Measurements from ENCODE around the gene CYLD. TPM values are rescaled to one million over a fixed set of nuclear protein-coding genes. Genes with fewer than 3 reads are reported as not detected.
A peak's percentile ranks its signal among the peaks of the same experiment; 100 is the strongest.

The CYLD gene
- total and polyA plus RNA-seq, 2 of the 4 experiments (the other 2 are of a cell fraction), result 16.2 to 37.3 TPM

DNA sequence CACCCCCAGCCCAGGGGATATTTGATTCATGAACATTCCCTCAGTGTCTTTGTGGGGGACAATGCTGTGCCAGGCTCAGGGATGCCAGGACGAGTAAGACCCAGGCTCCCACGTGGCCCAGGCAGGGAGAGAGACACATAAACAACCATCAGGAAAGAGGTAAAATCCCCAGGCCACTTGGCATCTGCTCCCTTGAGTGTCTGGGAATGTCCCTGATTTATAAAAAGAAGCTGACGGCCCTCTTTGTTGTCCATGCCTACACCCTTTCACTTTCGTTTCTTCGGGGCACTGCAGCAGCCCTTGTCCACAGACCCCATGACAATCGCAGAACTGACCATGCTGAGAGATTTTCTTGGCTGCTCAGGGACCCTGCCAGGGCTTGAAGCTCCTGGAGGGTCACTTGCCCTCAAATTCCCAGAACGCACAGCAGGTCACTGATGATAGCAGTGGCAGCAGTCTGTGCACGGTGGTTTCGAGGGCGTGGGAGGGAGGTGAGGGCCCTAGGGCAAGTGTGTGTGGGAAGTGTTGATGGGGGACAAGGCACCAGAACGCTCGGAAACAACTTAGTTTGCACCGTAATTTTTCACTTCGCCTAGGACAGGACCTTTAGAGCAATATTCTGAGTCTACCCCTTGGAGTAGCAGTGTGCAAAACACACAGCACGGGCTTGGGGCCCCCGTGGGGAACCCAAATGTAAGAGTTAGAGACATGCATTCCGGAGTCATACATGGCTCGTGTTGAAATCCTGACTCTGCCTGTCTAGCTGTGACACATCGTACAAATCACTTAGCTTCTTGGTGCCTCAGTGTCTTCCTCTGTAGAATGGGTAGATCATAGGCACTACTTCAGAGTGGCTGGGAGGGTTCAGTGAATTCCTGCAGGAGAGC lies 43.8 kb upstream of the CYLD start:
- peak overlapping the region; percentile 63; the same call in 1 of the 2 replicates for H3K14ac ChIP-seq (replicated peaks; ENCODE audit: low read depth, low read length)
- H3K27ac ChIP-seq (ENCODE audit: insufficient read depth, low read length), result no peak overlapping the region
- no peaks in the 10 kb centered on the region for H3K9me1 ChIP-seq (ENCODE audit: insufficient read depth, low read length)
- peak overlapping the region; percentile 29 for H3K4me3 ChIP-seq (ENCODE audit: insufficient read depth, low read depth, low read length)
- H3K79me1 ChIP-seq (ENCODE audit: low read depth in 1 of 2, low read length in 2 of 2), result no peaks in the 10 kb centered on the region
- no peak overlapping the region for H3K9ac ChIP-seq (ENCODE audit: low read depth, low read length)
- H3K36me3 ChIP-seq (ENCODE audit: control insufficient read depth, insufficient read depth, low read length), result no peaks in the 10 kb centered on the region
- peak overlapping the region; percentile 70 for H2BK120ac ChIP-seq (ENCODE audit: low read depth, low read length)
- TF ChIP-seq POLR2A (IDR thresholded peaks at IDR 0.05; ENCODE audit: low read depth, low read length) (no peak), FOS (IDR thresholded peaks at IDR 0.05; ENCODE audit: low read depth, low read length) (no peak), MAFK (IDR thresholded peaks at IDR 0.05; ENCODE audit: low read depth, low read length) (no peak), RAD21 (IDR thresholded peaks at IDR 0.05; ENCODE audit: low read length) (no peak), BHLHE40 (IDR thresholded peaks at IDR 0.05; ENCODE audit: low read depth, low read length) (no peak), SMC3 (IDR thresholded peaks at IDR 0.05; ENCODE audit: low read depth, low read length) (no peak), MXI1 (IDR thresholded peaks at IDR 0.05; ENCODE audit: borderline replicate concordance, low read depth, low read length) (no peak), CHD1 (IDR thresholded peaks at IDR 0.05; ENCODE audit: low read depth, low read length) (no peak)
- TF ChIP-seq, protein P1, sequence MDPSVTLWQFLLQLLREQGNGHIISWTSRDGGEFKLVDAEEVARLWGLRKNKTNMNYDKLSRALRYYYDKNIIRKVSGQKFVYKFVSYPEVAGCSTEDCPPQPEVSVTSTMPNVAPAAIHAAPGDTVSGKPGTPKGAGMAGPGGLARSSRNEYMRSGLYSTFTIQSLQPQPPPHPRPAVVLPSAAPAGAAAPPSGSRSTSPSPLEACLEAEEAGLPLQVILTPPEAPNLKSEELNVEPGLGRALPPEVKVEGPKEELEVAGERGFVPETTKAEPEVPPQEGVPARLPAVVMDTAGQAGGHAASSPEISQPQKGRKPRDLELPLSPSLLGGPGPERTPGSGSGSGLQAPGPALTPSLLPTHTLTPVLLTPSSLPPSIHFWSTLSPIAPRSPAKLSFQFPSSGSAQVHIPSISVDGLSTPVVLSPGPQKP (IDR thresholded peaks at IDR 0.05; ENCODE audit: borderline replicate concordance, low read depth, low read length), result no peak
- TF ChIP-seq, protein P2, sequence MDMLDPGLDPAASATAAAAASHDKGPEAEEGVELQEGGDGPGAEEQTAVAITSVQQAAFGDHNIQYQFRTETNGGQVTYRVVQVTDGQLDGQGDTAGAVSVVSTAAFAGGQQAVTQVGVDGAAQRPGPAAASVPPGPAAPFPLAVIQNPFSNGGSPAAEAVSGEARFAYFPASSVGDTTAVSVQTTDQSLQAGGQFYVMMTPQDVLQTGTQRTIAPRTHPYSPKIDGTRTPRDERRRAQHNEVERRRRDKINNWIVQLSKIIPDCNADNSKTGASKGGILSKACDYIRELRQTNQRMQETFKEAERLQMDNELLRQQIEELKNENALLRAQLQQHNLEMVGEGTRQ (IDR thresholded peaks at IDR 0.05; ENCODE audit: low read depth, low read length), result no peak; the same call in 1 of the 2 replicates
- dilution Hi-C loops (cut with HindIII; ENCODE audit: low sequenced_read_pairs, unreplicated experiment) (no loop called here), intact Hi-C loops (cut with micrococcal nuclease) (no loop called here), in situ Hi-C loops (cut with MboI; ENCODE audit: low sequenced_read_pairs) (no loop called here)
- ChIA-PET POLR2A (ENCODE audit: unreplicated experiment) (no interaction called here), CTCF (interaction anchor here (1.4 kb wide), 1 partner anchor 33 kb away, joined by 3 read pairs; no protein-coding TSS in a partner anchor)
- no peak overlapping the region for H2BK15ac ChIP-seq (ENCODE audit: low read depth, low read length)
- no peak overlapping the region for H3K23ac ChIP-seq (ENCODE audit: low read depth, low read length)
- no peak overlapping the region for H3K56ac ChIP-seq (ENCODE audit: extremely low read depth, insufficient read depth, low read length)
- BruUV-seq (replicated peaks), result no TSS peak
- no peak overlapping the region for H2BK5ac ChIP-seq (ENCODE audit: low read depth, low read length, poor library complexity, severe bottlenecking)
- H2AFZ ChIP-seq (replicated peaks; ENCODE audit: low read length, poor library complexity), result peak overlapping the region; percentile 94
- peaks cover 10% of the 10 kb centered on the region for H3K27me3 ChIP-seq (ENCODE audit: control insufficient read depth, insufficient read depth, low read length)
- peak overlapping the region; percentile 38 for H2AK9ac ChIP-seq (replicated peaks; ENCODE audit: low read depth, low read length, poor library complexity)
- H3K4me2 ChIP-seq (ENCODE audit: low read depth, low read length), result peak overlapping the region; percentile 66
- H4K91ac ChIP-seq (ENCODE audit: insufficient read depth, low read depth, low read length), result no peak overlapping the region
- WGBS, 2 experiments (ENCODE audit: extremely low coverage in 2 of 2, insufficient read length in 1 of 2), result 43% methylated on average over 4 of the region's 19 CpGs; no CpG with 5 or more reads in 1 of the 2 experiments
- DNase-seq (peak; percentile 46), ATAC-seq (ENCODE audit: low read depth) (peak; percentile 51)
- no peaks in the 10 kb centered on the region for H3K9me3 ChIP-seq (ENCODE audit: control insufficient read depth, insufficient read depth, low read length)
- peak overlapping the region; percentile 53; the same call in 1 of the 2 replicates for H4K5ac ChIP-seq (ENCODE audit: low read depth, low read length)
- H3K18ac ChIP-seq (ENCODE audit: low read depth, low read length), result no peak overlapping the region; the same call in 1 of the 2 replicates
- no peaks in the 10 kb centered on the region for H3K4me1 ChIP-seq (ENCODE audit: control insufficient read depth, insufficient read depth, low read length)
- H3K4ac ChIP-seq (ENCODE audit: low read depth, low read length), result 0 out of 2 replicates have a peak overlapping the region, but pooled peaks have one; percentile 43
- no peak overlapping the region for H2AK5ac ChIP-seq (ENCODE audit: low read depth, low read length)
- no peak overlapping the region for H2BK20ac ChIP-seq (ENCODE audit: low read depth, low read length)
- peak overlapping the region; percentile 53 to 69; a peak in 3 of 4 replicates for H4K8ac ChIP-seq (ENCODE audit: low read depth in 2 of 2, low read length in 2 of 2)
- H4K20me1 ChIP-seq (ENCODE audit: insufficient read depth, low read length), result no peaks in the 10 kb centered on the region

All from IMR-90 (cell line).